ENCODE results near the gene NR3C2. TPM values are rescaled to one million over a fixed set of nuclear protein-coding genes. Genes with fewer than 3 reads are reported as not detected.

The NR3C2 gene
- total RNA-seq, 1 donor from 2014 or later: 11.5 TPM

DNA sequence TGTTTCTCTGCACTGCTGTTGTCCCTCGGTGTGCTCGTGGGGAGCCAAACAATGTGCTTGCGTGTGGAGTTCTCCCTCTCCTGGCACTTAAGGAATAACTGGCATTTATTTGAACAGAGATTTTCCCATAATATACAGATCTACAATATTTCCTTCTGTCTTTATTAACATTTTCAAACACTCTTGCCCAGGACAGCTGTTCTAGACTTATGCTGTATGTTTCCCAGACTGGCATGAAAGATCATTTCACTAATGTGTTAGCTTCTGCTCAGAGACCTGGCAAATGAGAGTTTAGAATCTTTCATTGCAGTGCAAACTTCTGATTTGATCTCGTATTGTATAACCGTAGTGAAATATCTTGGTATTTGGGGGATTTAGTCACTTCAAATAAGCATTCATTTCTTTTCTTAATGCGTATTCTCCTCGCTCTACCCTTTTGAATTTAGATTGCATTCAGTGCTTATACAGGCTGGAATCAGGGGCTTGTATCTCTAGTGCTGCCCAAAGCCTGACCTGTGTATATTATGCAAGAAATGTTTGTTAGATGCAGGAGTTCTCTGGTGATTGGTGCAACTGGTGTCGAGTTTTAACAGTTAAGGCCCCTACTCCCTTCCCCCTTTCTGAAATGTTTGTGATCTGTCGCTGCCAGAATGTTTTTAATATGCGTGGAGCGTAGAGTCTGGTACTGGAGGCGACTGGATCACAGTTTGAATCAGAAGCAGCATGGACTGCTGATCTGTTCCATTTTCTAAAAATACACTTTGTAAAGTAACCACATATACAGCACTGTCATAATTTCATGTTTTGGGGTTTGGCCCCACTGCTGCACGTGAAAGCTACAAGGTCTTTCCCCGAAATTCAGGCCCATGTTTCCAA is 384.0 kb downstream of the NR3C2 start:
- H3K9me3 Mint-ChIP-seq: peaks cover 4% of the 10 kb centered on the region
- TF ChIP-seq, protein P1, sequence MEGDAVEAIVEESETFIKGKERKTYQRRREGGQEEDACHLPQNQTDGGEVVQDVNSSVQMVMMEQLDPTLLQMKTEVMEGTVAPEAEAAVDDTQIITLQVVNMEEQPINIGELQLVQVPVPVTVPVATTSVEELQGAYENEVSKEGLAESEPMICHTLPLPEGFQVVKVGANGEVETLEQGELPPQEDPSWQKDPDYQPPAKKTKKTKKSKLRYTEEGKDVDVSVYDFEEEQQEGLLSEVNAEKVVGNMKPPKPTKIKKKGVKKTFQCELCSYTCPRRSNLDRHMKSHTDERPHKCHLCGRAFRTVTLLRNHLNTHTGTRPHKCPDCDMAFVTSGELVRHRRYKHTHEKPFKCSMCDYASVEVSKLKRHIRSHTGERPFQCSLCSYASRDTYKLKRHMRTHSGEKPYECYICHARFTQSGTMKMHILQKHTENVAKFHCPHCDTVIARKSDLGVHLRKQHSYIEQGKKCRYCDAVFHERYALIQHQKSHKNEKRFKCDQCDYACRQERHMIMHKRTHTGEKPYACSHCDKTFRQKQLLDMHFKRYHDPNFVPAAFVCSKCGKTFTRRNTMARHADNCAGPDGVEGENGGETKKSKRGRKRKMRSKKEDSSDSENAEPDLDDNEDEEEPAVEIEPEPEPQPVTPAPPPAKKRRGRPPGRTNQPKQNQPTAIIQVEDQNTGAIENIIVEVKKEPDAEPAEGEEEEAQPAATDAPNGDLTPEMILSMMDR (conservative IDR thresholded peaks at IDR 0.05): no peak
- H3K36me3 Mint-ChIP-seq: peaks cover 8% of the 10 kb centered on the region
- no peak overlapping the region for H3K4me3 Mint-ChIP-seq
- no peak overlapping the region for H3K27ac Mint-ChIP-seq
- no peaks in the 10 kb centered on the region for H3K27me3 Mint-ChIP-seq
- DNase-seq (ENCODE audit: extremely low spot score, unreplicated experiment): no peak
- peaks cover 51% of the 10 kb centered on the region for H3K4me1 Mint-ChIP-seq (ENCODE audit: unreplicated experiment)

DNA sequence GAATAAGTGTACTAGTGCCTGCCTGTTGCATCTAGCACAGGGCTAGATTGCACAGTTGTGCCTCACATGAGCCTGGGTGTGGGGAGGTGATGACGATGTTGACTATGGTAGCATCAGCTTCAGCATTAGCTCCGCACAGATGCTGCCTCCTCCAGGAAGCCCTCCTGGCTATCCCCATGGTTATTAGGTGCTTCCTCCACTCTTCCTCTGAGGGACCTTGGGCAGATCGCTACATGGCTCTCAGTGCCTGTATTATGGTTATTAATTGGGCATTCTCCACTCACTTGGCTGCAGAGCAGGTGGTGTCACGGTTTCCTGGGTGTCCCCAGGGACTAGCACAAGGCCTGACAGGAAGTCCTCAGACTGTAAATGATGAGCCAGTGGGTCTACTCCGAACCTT is 384.7 kb downstream of the NR3C2 start:
- no peak overlapping the region for H3K27ac Mint-ChIP-seq
- H3K4me1 Mint-ChIP-seq (ENCODE audit: unreplicated experiment): peaks cover 54% of the 10 kb centered on the region
- peaks cover 8% of the 10 kb centered on the region for H3K36me3 Mint-ChIP-seq

DNA sequence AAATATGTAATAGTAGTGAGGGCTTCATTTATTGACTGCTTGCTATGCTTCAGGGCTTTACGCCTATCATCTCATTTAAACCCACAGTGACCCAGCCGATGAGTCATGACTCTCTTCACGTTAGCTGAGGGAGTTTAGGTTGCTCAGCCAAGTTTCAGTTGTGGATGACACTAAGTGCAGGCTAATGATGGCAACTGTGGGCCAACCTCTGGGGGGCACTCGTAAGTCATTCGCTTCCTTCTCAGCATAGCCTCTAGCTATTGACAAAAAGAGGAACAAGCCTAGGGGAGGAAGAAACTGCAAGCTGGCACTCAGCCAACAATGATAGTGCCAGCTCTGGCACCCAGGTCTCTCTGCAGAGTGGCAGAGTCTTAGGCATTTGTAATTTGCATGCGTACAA is 385.3 kb downstream of the NR3C2 start:
- peaks cover 54% of the 10 kb centered on the region for H3K4me1 Mint-ChIP-seq (ENCODE audit: unreplicated experiment)
- peaks cover 8% of the 10 kb centered on the region for H3K36me3 Mint-ChIP-seq
- H3K27me3 Mint-ChIP-seq: no peaks in the 10 kb centered on the region
- H3K9me3 Mint-ChIP-seq: peaks cover 4% of the 10 kb centered on the region
- TF ChIP-seq, protein P1 (conservative IDR thresholded peaks at IDR 0.05): no peak
- no peak overlapping the region for H3K4me3 Mint-ChIP-seq
- DNase-seq (ENCODE audit: extremely low spot score, unreplicated experiment): no peak
- H3K27ac Mint-ChIP-seq: no peak overlapping the region

More for the DNA sequence above, 384.7 kb downstream of the NR3C2 start:
- peaks cover 4% of the 10 kb centered on the region for H3K9me3 Mint-ChIP-seq
- DNase-seq (ENCODE audit: extremely low spot score, unreplicated experiment): no peak
- H3K27me3 Mint-ChIP-seq: no peaks in the 10 kb centered on the region
- H3K4me3 Mint-ChIP-seq: no peak overlapping the region
- TF ChIP-seq, protein P1 (conservative IDR thresholded peaks at IDR 0.05): no peak

DNA sequence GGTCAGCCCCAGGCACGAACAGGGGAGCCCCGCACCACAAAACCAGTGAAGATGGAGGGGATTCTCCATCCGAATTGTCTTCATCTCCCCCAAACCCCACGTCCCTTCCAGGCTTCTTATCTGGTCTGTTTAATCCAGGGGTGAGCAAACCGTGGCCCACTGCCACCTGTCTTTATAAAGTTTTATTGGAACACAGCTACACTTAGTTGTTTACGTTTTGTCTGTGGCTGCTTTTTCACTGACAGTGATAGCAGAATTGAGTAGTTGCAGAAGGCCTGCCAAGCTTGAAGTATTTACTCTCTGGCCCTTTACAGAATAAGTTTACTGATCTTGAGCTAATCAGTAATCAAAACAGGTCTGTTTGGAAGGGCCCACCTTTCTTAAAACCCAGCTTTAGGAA is 386.4 kb downstream of the NR3C2 start:
- Mint-ChIP-seq H3K9me3 (peaks cover 4% of the 10 kb centered on the region), H3K4me1 (ENCODE audit: unreplicated experiment) (peaks cover 48% of the 10 kb centered on the region), H3K4me3 (no peak overlapping the region), H3K27me3 (no peaks in the 10 kb centered on the region), H3K36me3 (peaks cover 8% of the 10 kb centered on the region), H3K27ac (no peak overlapping the region)
- no peak for DNase-seq (ENCODE audit: extremely low spot score, unreplicated experiment)
- TF ChIP-seq, protein P1 (conservative IDR thresholded peaks at IDR 0.05): no peak

DNA sequence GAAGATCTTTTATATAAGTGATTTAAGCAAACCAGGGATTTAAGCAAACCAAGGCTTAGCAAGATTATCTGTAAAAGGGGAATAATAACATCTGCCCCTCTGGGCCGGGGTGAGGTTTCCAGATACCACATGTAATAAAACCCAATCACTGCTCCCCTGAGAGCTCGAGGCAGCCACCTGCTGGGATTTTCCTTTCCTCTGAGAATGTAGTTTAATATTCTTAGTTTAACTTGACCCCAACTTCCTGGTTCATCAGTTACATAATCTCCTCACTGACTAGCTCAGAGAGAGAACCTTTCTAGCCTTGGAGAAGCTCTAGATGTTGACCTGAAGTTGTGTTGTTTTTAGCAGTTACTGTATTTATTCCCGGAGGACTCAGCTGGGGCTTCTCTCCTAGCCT is 387.9 kb downstream of the NR3C2 start:
- Mint-ChIP-seq H3K27me3 (no peaks in the 10 kb centered on the region), H3K9me3 (no peaks in the 10 kb centered on the region), H3K27ac (peak overlapping the region; percentile 34), H3K4me1 (ENCODE audit: unreplicated experiment) (peaks cover 45% of the 10 kb centered on the region), H3K36me3 (peaks cover 10% of the 10 kb centered on the region), H3K4me3 (no peak overlapping the region)
- no peak for DNase-seq (ENCODE audit: extremely low spot score, unreplicated experiment)
- TF ChIP-seq, protein P1 (conservative IDR thresholded peaks at IDR 0.05): no peak

Data from type B pancreatic cell (in vitro differentiated cells).